ENCODE data around the gene MAGI2.

The MAGI2 gene

GRCh38 chr7:78080811-78081210 is 1372.7 kb downstream of the MAGI2 start:
- no peak for DNase-seq (ENCODE audit: low spot score)

DNA sequence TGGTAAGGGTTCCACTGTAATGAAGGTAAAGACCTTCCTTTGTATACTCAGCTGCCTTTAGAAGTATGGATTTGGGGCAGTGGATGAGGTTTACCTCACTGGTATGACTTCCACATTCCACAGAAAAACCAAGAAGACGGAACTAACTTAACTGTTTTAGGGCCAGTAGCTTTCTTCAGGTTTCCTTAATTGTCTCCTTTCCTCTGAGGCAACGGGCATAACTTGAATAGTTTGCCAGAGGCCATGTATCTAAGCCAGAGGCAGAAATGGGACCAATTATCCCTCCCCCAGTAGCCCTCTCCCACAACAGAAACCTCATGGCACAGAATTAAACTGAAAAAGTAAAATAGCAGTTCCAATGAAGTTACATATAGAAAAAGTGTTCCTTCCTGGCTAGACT is 1373.2 kb downstream of the MAGI2 start:
- DNase-seq (ENCODE audit: low spot score): no peak

GRCh38 chr7:78074713-78075112 is 1378.8 kb downstream of the MAGI2 start:
- DNase-seq (ENCODE audit: low spot score): no peak

DNA sequence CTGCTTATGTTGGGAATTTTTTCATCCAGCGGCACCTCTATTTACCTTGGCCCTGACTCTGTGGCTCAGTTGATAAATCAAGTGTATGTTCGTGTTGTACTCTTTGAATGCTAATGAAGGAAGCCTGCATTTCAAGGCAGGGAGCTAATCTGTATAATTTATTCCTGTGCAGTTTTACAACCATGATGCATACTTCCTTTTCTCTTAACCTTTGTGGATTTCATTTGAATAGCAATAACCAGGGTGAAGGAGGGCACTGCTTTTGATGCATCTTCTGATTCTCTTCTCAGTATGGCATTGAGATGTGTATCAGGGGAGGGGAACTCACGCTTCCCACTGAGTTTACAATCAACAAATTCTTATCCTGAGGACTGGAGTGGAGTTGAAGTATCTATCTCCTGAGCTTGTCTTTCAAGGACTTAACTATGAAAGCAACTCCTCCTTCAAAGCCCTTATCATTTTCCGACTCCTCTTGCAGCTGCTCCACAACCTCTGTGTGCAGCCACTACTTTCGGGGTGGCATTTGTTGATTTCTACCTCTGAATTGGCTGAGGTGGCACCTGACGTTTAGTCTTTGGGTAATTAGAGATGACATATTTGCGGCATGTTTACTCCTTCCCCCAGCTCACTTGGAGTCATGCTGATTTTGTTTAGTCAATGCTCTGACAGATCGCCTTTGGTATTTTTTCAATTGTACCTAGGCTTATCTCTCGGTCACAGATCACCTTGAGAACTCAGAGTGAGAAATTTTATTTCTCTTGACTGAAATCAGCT is 1379.7 kb downstream of the MAGI2 start:
- no peak for DNase-seq (ENCODE audit: low spot score)

DNA sequence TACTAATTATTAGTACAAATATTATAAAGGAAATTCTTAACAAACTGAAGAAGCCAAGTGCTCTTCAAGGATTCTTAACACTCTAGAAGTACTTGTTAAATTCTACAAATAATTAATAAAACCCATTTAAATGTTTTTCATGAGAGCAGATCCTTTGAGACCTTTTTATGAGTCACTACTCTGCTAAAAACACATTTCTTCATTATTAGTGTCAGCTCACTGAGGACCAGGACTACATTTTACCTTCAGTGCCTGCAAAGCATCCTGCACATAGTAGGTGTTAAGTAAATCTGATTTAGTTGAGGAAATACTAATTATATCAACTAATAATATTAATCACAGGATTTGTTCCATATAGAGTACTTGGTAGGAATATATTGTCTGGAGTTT is 1381.3 kb downstream of the MAGI2 start:
- DNase-seq (ENCODE audit: low spot score): no peak

DNA sequence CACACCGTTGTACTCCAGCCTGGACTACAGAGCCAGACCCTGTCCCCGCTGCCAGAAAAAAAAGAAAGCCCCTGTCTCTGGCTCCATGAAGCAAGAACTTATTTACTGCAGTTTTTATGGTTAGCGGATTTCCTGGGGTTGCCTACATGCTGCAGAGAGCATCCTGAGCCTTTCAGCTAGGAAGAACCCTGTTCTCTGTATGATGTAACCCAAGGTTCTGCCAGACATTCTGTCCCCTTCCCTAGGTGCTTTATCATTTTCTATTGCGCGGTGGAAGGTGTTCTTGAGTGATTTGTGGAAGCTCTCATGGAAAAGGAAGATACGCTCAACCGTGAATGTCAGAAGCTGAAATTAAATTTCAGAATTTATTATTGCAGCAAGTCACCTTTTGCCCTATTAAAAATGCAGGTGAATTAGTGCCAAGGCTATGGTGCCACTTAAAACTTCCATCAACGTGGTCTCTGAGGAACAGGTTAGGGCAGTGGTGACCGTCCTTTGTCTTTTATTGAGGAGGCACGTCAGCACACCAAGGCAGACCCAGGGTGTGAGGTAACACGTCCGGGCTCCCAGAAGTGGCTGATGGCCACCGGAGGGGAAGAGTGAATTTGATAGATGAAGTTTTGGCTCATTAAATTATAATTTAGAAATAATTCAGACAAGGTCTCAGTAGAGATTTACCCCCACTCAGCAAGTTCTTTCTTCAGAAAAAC is 1381.8 kb downstream of the MAGI2 start:
- no peak for DNase-seq (ENCODE audit: low spot score)

DNA sequence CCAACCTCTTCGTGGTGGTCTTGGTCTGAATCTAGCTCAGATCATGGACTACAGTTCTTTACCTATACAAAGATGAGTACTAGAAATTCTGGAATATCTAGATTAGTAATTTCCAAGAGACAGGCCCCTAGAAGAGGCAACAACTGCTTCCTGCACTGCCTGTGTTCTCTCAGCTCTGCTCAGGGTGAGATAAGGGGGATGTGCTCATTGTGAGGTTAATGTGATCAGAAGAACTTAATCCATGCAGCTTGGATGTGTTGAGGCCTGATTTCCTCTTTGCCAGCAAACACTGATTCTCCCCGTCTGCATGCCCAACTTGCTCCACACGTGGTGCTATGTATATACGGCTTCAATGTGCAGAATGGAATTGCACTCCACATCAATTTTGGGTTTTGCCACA is 1386.9 kb downstream of the MAGI2 start:
- DNase-seq (ENCODE audit: low spot score): no peak

DNA sequence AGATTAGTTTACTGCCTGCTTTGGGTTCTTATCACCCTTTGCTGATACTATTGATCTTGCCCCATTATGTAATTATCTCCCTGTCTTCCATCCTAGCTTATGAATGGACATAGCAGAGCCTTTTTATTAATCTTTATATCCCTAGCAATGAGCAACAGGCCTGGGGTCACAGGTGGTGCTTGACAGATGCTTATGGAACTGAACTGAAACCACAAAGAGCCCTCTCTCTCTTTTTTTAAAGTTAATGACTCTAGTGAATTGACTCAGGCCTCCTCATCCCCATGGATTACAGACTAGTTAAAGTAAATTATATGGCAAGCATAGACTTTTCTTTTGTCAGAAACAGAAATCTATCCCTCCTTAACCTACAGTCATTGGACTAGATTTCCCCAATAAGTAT is 1389.7 kb downstream of the MAGI2 start:
- DNase-seq (ENCODE audit: low spot score): no peak

- DNase-seq (ENCODE audit: low spot score): no peak
Measured at GRCh38 chr7:78062214-78062613, 1391.3 kb downstream of the MAGI2 start.

- DNase-seq (ENCODE audit: low spot score): no peak
Measured at GRCh38 chr7:78057571-78057970, 1395.9 kb downstream of the MAGI2 start.

DNA sequence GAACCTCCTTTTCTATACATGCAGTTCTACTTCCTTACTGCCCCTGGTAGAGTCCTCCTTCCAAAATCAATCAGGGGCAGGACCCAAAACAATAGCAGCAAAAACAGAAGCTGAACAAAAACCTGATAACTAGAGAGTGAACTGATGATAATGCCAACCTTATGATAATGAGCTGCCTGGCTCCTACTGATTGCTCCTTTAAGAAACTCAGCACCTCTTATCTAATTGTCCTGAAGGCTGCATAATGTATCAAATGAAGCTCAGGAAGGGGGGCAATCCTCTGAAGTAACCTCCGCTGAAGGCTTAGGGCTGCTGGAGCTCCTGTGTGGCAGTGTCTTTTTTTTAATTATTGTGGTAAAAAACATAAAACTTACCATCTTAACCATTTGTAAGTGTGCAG is 1397.9 kb downstream of the MAGI2 start:
- DNase-seq (ENCODE audit: low spot score): no peak

GRCh38 chr7:78055001-78055573 is 1398.4 kb downstream of the MAGI2 start:
- no peak for DNase-seq (ENCODE audit: low spot score)

DNA sequence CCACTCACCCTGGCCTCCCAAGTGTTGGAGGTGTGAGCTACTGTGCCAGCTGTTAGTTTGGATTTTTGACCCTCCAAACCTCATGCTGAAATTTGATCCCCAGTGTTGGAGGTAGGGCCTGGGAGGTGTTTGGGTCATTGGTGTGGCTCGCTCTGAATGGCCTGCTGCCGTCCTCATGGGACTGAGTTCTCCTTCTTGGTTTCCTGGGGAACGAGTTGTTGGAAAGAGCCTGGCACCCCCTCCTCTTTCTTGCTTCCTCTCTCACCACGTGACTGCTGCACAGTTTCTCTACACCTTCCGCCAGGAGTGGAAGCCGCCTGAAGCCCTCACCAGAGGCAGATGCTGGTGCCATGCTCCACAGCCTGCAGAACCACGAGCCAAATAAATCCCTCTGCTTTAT is 1401.4 kb downstream of the MAGI2 start:
- DNase-seq (ENCODE audit: low spot score): no peak

- DNase-seq (ENCODE audit: low spot score): no peak
Measured at GRCh38 chr7:78047800-78048199, 1405.7 kb downstream of the MAGI2 start.

DNA sequence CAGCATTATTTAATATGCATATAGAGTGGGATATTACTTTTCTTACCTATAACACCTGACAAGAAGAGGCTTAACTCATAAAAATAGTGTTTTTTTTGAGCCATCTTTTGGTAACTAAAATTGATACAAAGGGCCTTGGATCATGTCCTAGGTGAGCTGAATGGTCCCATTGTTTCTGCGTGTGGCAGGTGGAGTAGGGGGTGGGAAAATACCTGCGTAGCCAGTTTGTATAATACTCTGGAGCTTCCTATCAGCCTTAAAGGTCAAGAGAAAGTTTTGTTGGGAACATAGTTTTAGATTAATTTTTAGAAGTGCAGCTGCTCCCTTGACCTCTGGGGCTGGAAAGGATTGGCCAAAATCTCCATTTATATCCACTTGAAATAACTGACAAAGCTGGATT is 1410.3 kb downstream of the MAGI2 start:
- no peak for DNase-seq (ENCODE audit: low spot score)

- no peak for DNase-seq (ENCODE audit: low spot score)
Measured at GRCh38 chr7:78041423-78041822, 1412.0 kb downstream of the MAGI2 start.

DNA sequence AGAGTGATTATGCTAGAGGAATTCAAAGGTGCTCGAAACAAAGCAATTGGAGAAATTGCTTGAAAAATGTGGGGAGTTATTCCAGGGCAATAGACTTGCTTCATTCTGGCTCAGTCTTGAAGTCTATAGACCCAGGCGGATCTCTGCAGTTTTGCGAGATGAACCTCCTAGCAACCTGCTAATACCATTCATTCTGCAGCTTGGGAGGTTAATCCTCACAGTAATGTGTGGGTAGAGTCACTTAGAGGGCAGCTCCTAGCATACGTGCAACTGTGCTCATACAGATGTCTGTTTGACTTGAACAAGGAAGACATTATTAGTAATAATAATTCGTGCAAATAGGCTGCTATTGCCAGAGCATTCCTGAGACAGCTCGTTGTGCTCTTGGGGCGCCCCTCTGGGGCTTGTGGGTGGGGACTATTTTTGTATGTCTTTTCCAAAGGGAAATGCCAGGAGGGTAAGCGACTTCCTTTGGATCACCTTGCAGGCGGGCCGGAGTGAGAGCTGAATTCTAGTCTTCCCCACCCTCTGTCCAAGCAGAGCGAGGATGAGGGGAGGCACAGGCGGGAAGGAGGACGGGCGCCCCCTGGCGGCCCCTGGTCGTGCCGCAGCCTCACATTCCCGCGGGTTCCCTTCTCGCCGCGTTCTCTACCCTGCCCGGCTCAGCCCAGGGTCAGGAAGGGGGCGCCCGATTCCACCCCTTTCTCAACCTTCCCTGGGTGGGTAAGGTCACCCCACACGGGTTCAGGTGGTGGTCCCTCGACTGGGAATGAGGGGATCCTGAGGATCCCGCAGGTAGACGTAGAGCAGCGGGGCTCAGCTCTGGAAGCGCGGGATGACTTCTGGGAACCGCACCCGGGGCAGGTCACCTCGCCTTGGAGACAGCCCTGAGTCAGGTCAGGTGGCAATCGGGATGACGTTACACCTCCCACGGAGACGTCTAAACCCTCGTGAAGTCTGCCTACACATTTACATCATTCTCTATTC is 1413.4 kb downstream of the MAGI2 start:
- DNase-seq (ENCODE audit: low spot score): peak; percentile 44

DNA sequence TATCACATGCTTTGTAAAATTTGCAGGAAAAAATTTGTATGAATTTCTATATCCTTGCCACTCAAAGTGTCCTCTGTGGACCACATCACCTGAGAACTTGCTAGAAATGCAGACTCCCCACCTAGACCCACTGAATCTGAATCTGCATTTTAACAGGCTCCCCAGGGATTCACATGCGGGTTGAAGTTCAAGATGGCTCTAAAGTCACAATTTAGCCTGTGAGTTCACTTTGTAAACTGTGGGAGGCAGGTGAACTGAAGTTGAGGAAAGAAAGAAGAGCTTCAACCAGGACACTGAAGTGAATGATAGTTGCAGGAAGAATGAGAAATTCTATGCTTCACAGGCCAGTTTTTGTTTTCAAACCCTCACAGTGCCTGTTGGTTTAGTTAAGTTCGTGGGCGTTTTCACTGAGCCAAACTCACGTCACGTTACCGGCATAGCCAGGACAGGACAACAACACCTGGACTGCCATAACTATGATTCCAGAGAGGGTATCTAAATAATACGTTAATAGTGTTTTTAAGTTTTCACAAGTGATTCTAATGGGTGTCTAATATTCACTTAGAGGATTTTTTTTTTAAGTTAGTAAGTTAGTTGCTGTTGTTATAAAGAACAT is 1414.9 kb downstream of the MAGI2 start:
- DNase-seq (ENCODE audit: low spot score): no peak

DNA sequence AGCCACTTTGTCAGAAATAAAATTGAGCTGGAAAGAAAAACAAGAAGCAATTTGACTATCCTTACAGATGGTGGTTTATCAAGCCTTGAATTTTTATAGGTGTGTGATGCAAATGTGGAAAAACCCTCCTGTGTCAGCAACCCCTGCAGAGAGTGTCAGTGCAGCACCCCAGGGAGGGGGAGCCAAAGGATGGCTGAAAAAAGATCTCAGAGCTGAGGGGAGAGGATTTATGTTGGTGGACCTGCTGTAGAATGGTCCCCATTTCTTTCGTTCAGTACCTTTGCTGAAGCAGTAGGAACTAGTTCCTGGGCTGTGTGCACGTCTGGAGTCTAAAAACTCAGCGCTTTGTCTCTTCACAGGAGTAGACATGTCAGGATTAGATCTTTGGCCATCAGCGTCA is 1415.9 kb downstream of the MAGI2 start:
- no peak for DNase-seq (ENCODE audit: low spot score)

GRCh38 chr7:78033410-78033809 is 1420.1 kb downstream of the MAGI2 start:
- DNase-seq (ENCODE audit: low spot score): no peak

- no peak for DNase-seq (ENCODE audit: low spot score)
Measured at GRCh38 chr7:78026492-78026891, 1427.0 kb downstream of the MAGI2 start.

DNA sequence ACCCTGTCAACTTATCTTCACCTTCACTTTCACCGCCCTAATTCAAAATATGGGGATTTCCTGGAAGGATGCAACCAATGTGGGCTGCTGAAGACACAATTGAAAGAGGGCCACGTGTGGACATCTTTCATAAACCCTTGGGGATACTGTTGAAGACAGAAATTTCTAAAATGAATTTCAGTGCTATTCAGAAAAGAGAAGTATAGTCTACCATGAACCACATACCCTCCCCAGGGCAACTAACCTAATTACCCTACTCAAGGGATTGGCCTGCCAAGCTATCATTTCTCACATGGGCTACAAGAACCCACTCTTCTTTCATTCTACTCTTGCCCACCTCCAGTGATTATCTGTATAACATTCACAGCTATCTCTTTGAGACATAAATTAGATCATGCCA is 1428.9 kb downstream of the MAGI2 start:
- DNase-seq (ENCODE audit: low spot score): no peak
